ENCODE results near the gene DNAJC5G. TPM values are rescaled to one million over a fixed set of nuclear protein-coding genes. Genes with fewer than 3 reads are reported as not detected.
"Not testable (repeated sequence)": the region's sequence is repeated elsewhere in the genome, so short reads cannot be mapped to it uniquely, and the experiment has no call there.

Gene DNAJC5G
- total RNA-seq, 1 experiment from 2014 or later, result 0.25 TPM

- peaks cover 13% of the 10 kb centered on the region for H3K4me1 Mint-ChIP-seq (ENCODE audit: low read depth, unreplicated experiment)
- intact Hi-C loops (cut with micrococcal nuclease; ENCODE audit: unreplicated experiment), result loop anchor here (1.0 to 5.0 kb wide), 4 partner anchors 15 to 48 kb away; partner anchors contain the start of gene CAD
- TF ChIP-seq CTCF (IDR thresholded peaks at IDR 0.05; ENCODE audit: insufficient read depth in 1 of 2, low read depth in 1 of 2, low read length in 1 of 2, severe bottlenecking in 1 of 2, unreplicated experiment in 1 of 2), result peak; percentile 78 to 88
- ChIA-PET CTCF (interaction anchor here (0.5 to 3.8 kb wide), 9 partner anchors 9 to 305 kb away, joined by 3 to 20 read pairs (median 5); partner anchors contain the start of gene ABHD1), POLR2A (no interaction called here)
- no peaks in the 10 kb centered on the region for H3K9me3 Mint-ChIP-seq (ENCODE audit: unreplicated experiment)
- no TSS peak for BruUV-seq (replicated peaks)
- peaks cover 18% of the 10 kb centered on the region for H3K4me1 ChIP-seq
- peak overlapping the region; percentile 74 for H3K4me3 Mint-ChIP-seq (ENCODE audit: unreplicated experiment)
- peak overlapping the region; percentile 50 for H3K4me3 ChIP-seq (ENCODE audit: low read depth, low read length)
- H3K9me3 ChIP-seq, result no peaks in the 10 kb centered on the region
- H3K27me3 ChIP-seq (replicated peaks; ENCODE audit: control insufficient read depth, insufficient read depth, low read length), result peaks cover 6% of the 10 kb centered on the region; the same call in 1 of the 2 replicates
- no peak overlapping the region for H3K27ac Mint-ChIP-seq (ENCODE audit: unreplicated experiment)
- peak; percentile 80 to 92 for DNase-seq
- H3K36me3 ChIP-seq (ENCODE audit: control insufficient read depth, insufficient read depth, low read length), result no peaks in the 10 kb centered on the region
- peaks cover 27% of the 10 kb centered on the region for H3K27me3 Mint-ChIP-seq (ENCODE audit: insufficient read depth, unreplicated experiment)
- H3K36me3 Mint-ChIP-seq (ENCODE audit: insufficient read depth, unreplicated experiment), result no peaks in the 10 kb centered on the region
Observed at GRCh38 chr2:27264753-27265535, 10.3 kb upstream of the DNAJC5G start.

GRCh38 chr2:27265536-27265870, 9.7 kb upstream of the DNAJC5G start:
- Histone ChIP-seq H3K4me3 (ENCODE audit: low read depth, low read length) (no peak overlapping the region), H3K27me3 (replicated peaks; ENCODE audit: control insufficient read depth, insufficient read depth, low read length) (peaks cover 6% of the 10 kb centered on the region; the same call in 1 of the 2 replicates), H3K4me1 (peaks cover 18% of the 10 kb centered on the region), H3K9me3 (no peaks in the 10 kb centered on the region), H3K36me3 (ENCODE audit: control insufficient read depth, insufficient read depth, low read length) (no peaks in the 10 kb centered on the region)
- H3K36me3 Mint-ChIP-seq (ENCODE audit: insufficient read depth, unreplicated experiment), result no peaks in the 10 kb centered on the region
- intact Hi-C loops (cut with micrococcal nuclease; ENCODE audit: unreplicated experiment), result loop anchor here (1.0 kb wide), 3 partner anchors 15 to 38 kb away; no protein-coding TSS in a partner anchor
- TF ChIP-seq CTCF (IDR thresholded peaks at IDR 0.05; ENCODE audit: insufficient read depth in 1 of 2, low read depth in 1 of 2, low read length in 1 of 2, severe bottlenecking in 1 of 2, unreplicated experiment in 1 of 2), result no peak
- H3K9me3 Mint-ChIP-seq (ENCODE audit: unreplicated experiment), result no peaks in the 10 kb centered on the region
- peak overlapping the region; percentile 74 for H3K4me3 Mint-ChIP-seq (ENCODE audit: unreplicated experiment)
- no peak overlapping the region for H3K27ac Mint-ChIP-seq (ENCODE audit: unreplicated experiment)
- POLR2A ChIA-PET, result no interaction called here
- peaks cover 24% of the 10 kb centered on the region for H3K27me3 Mint-ChIP-seq (ENCODE audit: insufficient read depth, unreplicated experiment)
- CTCF ChIA-PET, result interaction anchor here (0.5 to 3.8 kb wide), 9 partner anchors 8 to 306 kb away, joined by 3 to 20 read pairs (median 5); partner anchors contain the start of gene ABHD1
- DNase-seq, result no peak
- no TSS peak for BruUV-seq (replicated peaks)
- H3K4me1 Mint-ChIP-seq (ENCODE audit: low read depth, unreplicated experiment), result peaks cover 13% of the 10 kb centered on the region

- H3K27ac Mint-ChIP-seq (ENCODE audit: unreplicated experiment); DNase-seq; POLR2A ChIA-PET; H3K4me1 Mint-ChIP-seq (ENCODE audit: low read depth, unreplicated experiment); H3K27me3 ChIP-seq (replicated peaks; ENCODE audit: control insufficient read depth, insufficient read depth, low read length); H3K4me3 ChIP-seq (ENCODE audit: low read depth, low read length); BruUV-seq (replicated peaks); intact Hi-C loops (cut with micrococcal nuclease; ENCODE audit: unreplicated experiment); H3K27me3 Mint-ChIP-seq (ENCODE audit: insufficient read depth, unreplicated experiment); H3K9me3 ChIP-seq; H3K36me3 Mint-ChIP-seq (ENCODE audit: insufficient read depth, unreplicated experiment); H3K36me3 ChIP-seq (ENCODE audit: control insufficient read depth, insufficient read depth, low read length); H3K4me3 Mint-ChIP-seq (ENCODE audit: unreplicated experiment); H3K9me3 Mint-ChIP-seq (ENCODE audit: unreplicated experiment): not testable (repeated sequence)
- CTCF ChIA-PET, result interaction anchor here (0.7 kb wide), 1 partner anchor 12 kb away, joined by 8 read pairs; no protein-coding TSS in a partner anchor
- peaks cover 11% of the 10 kb centered on the region for H3K4me1 ChIP-seq
Observed at GRCh38 chr2:27268296-27268695, 6.9 kb upstream of the DNAJC5G start.
